D721Med (cell line): ENCODE data around the gene SLC48A1.

ENCODE experiments used
- DNase-seq: peaks from one replicate; pipeline ENCODE4 v3.0.0; 2011; ENCODE audit warnings: low spot score; ENCODE audit not compliant: insufficient read length
- FAIRE-seq: peaks from 2 replicates; lab custom pipeline; 2011; peaks lifted over from hg19 to GRCh38; lab: Jason Lieb, UNC
- CTCF ChIP-seq: IDR thresholded peaks from 2 replicates; pipeline ENCODE4 v1.5.1; 2012; ENCODE audit warnings: mild to moderate bottlenecking, control low read depth; ENCODE audit not compliant: insufficient read depth; ENCODE audit errors: missing control alignments

The SLC48A1 gene

GRCh38 chr12:47733142-47733541, 39.9 kb upstream of the SLC48A1 start:
- TF ChIP-seq CTCF, result no peak
- DNase-seq, result no peak
- FAIRE-seq, result no peak

GRCh38 chr12:47734725-47735480, 38.1 kb upstream of the SLC48A1 start:
- FAIRE-seq (no peak), DNase-seq (no peak)
- no peak for TF ChIP-seq CTCF

GRCh38 chr12:47735649-47736048, 37.4 kb upstream of the SLC48A1 start:
- DNase-seq (no peak), FAIRE-seq (no peak)
- no peak for TF ChIP-seq CTCF

GRCh38 chr12:47736216-47736615, 36.8 kb upstream of the SLC48A1 start:
- DNase-seq (no peak), FAIRE-seq (no peak)
- TF ChIP-seq CTCF, result no peak

GRCh38 chr12:47736877-47737676, 36.0 kb upstream of the SLC48A1 start:
- no peak for TF ChIP-seq CTCF
- FAIRE-seq (no peak), DNase-seq (no peak)

- TF ChIP-seq CTCF, result no peak
- FAIRE-seq, result no peak
These were observed 35.0 kb upstream of the SLC48A1 start for GRCh38 chr12:47737936-47738594.

More at GRCh38 chr12:47737936-47738594, 35.0 kb upstream of the SLC48A1 start:
- DNase-seq, result no peak
